ENCODE results near the gene TTC36.

The TTC36 gene

GRCh38 chr11:118532852-118533768 is 5.8 kb downstream of the TTC36 start:
- Histone ChIP-seq H3K4me1 (ENCODE audit: control insufficient read depth, insufficient read depth, low read length) (peaks cover 12% of the 10 kb centered on the region), H3K36me3 (ENCODE audit: insufficient read depth, low read length) (no peaks in the 10 kb centered on the region), H3K4me3 (ENCODE audit: low read length) (no peak overlapping the region), H3K4me2 (ENCODE audit: low read length) (no peak overlapping the region), H3K9me3 (replicated peaks; ENCODE audit: low read length) (no peaks in the 10 kb centered on the region), H3K9ac (ENCODE audit: low read depth, low read length) (no peak overlapping the region), H3K27me3 (ENCODE audit: control insufficient read depth, insufficient read depth, low read length) (no peaks in the 10 kb centered on the region)

- H3K9ac ChIP-seq (ENCODE audit: low read depth, low read length) = no peak overlapping the region
- H3K9me3 ChIP-seq (replicated peaks; ENCODE audit: low read length) = no peaks in the 10 kb centered on the region
- H3K4me3 ChIP-seq (ENCODE audit: low read length) = no peak overlapping the region
- no peak overlapping the region for H3K4me2 ChIP-seq (ENCODE audit: low read length)
- H3K27me3 ChIP-seq (ENCODE audit: control insufficient read depth, insufficient read depth, low read length) = no peaks in the 10 kb centered on the region
- peaks cover 16% of the 10 kb centered on the region for H3K4me1 ChIP-seq (ENCODE audit: control insufficient read depth, insufficient read depth, low read length)
- no peaks in the 10 kb centered on the region for H3K36me3 ChIP-seq (ENCODE audit: insufficient read depth, low read length)
These were observed 6.8 kb downstream of the TTC36 start for GRCh38 chr11:118533769-118534729.

DNA sequence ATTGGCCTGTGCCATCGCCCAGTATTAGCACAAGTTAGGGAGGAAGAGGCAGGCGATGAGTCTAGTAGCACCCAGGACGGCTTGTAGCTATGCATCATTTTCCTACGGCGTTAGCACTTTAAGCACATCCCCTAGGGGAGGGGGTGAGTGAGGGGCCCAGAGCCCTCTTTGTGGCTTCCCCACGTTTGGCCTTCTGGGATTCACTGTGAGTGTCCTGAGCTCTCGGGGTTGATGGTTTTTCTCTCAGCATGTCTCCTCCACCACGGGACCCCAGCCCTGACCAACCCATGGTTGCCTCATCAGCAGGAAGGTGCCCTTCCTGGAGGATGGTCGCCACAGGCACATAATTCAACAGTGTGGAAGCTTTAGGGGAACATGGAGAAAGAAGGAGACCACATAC is 8.0 kb downstream of the TTC36 start:
- Histone ChIP-seq H3K4me3 (ENCODE audit: low read length) (no peak overlapping the region), H3K9me3 (replicated peaks; ENCODE audit: low read length) (no peaks in the 10 kb centered on the region), H3K4me2 (ENCODE audit: low read length) (no peak overlapping the region), H3K36me3 (ENCODE audit: insufficient read depth, low read length) (no peaks in the 10 kb centered on the region), H3K27me3 (ENCODE audit: control insufficient read depth, insufficient read depth, low read length) (no peaks in the 10 kb centered on the region), H3K9ac (ENCODE audit: low read depth, low read length) (no peak overlapping the region), H3K4me1 (ENCODE audit: control insufficient read depth, insufficient read depth, low read length) (peaks cover 6% of the 10 kb centered on the region)

DNA sequence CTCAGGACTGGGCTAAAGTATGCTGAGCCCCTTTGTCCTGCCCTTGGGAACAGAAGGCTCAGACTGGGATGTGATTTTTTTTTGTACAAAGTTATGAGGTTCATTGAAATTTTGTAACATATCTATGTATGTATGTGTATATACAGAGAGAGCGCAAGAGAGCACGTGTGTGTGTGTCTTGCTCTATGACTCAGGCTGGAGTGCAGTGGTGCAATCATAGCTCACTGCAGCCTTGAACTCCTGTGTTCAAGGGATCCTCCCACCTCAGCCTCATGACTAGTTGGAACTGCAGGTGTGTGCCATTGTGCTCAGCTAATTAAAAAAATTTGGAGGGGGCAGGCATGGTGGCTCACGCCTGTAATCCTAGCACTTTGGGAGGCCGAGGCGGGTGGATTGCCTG is 9.5 kb downstream of the TTC36 start:
- Histone ChIP-seq H3K4me1 (ENCODE audit: control insufficient read depth, insufficient read depth, low read length) (peaks cover 4% of the 10 kb centered on the region), H3K9ac (ENCODE audit: low read depth, low read length) (no peak overlapping the region), H3K4me2 (ENCODE audit: low read length) (no peak overlapping the region), H3K4me3 (ENCODE audit: low read length) (no peak overlapping the region), H3K36me3 (ENCODE audit: insufficient read depth, low read length) (no peaks in the 10 kb centered on the region), H3K9me3 (replicated peaks; ENCODE audit: low read length) (no peaks in the 10 kb centered on the region), H3K27me3 (ENCODE audit: control insufficient read depth, insufficient read depth, low read length) (no peaks in the 10 kb centered on the region)

DNA sequence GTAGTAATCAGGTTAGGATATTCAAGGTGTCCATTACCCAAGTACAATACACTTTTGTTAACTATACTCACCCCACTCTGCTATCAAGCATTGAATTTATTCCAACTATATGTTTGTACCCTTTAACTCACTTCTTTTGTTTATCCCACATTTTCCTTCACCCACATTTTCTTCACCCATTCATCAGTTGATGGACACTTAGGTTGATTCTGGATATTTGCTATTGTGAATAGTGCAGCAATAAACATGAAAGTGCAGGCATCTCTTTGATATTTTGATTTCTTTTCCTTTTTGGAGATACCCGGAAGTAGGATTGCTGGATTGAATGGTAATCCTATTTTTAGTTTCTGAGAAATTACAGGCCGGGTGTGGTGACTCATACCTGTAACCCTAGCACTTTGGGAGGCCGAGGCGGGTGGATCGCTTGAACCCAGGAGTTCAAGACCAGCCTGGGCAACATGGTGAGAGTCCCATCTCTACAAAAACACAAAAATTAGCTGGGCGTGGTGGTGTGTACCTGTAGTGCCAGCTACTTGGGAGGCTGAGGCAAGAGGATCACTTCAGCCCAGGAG is 10.2 kb downstream of the TTC36 start:
- H3K4me3 ChIP-seq (ENCODE audit: low read length) = no peak overlapping the region
- no peak overlapping the region for H3K9ac ChIP-seq (ENCODE audit: low read depth, low read length)
- H3K9me3 ChIP-seq (replicated peaks; ENCODE audit: low read length) = no peaks in the 10 kb centered on the region
- H3K27me3 ChIP-seq (ENCODE audit: control insufficient read depth, insufficient read depth, low read length) = no peaks in the 10 kb centered on the region
- H3K36me3 ChIP-seq (ENCODE audit: insufficient read depth, low read length) = no peaks in the 10 kb centered on the region
- H3K4me2 ChIP-seq (ENCODE audit: low read length) = no peak overlapping the region
- H3K4me1 ChIP-seq (ENCODE audit: control insufficient read depth, insufficient read depth, low read length) = peaks cover 4% of the 10 kb centered on the region

DNA sequence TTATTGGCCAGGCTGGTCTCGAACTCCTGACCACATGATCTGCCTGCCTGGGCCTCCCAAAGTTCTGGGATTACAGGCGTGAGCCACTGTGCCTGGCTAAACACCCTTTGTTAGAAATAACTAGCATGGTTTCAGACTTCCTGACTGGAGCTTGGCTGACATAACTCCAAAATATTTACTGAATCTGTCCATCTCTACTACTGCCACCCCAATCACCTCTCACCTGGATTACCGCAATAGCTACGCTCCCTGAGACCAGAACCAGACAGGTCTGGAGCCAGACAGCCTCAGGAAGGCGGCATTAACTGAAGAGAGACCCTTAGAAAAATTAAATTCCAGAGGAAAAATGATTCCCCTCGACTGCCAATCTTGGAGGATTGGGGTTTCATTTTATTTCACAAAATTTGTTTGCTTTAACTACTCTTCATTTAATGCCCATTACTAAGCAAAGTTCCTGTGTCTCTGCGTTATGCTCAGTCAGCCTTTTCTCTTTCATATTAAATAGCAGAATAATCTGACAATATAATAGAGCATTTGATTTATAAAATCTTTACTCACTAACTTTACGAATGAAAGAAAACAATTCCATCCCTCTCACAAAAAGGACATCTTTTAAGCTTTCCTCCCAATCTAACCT is 16.9 kb downstream of the TTC36 start:
- Histone ChIP-seq H3K4me1 (ENCODE audit: control insufficient read depth, insufficient read depth, low read length) (no peaks in the 10 kb centered on the region), H3K9me3 (replicated peaks; ENCODE audit: low read length) (no peaks in the 10 kb centered on the region), H3K36me3 (ENCODE audit: insufficient read depth, low read length) (peaks cover 6% of the 10 kb centered on the region), H3K4me2 (ENCODE audit: low read length) (no peak overlapping the region), H3K4me3 (ENCODE audit: low read length) (no peak overlapping the region), H3K9ac (ENCODE audit: low read depth, low read length) (no peak overlapping the region), H3K27me3 (ENCODE audit: control insufficient read depth, insufficient read depth, low read length) (no peaks in the 10 kb centered on the region)

DNA sequence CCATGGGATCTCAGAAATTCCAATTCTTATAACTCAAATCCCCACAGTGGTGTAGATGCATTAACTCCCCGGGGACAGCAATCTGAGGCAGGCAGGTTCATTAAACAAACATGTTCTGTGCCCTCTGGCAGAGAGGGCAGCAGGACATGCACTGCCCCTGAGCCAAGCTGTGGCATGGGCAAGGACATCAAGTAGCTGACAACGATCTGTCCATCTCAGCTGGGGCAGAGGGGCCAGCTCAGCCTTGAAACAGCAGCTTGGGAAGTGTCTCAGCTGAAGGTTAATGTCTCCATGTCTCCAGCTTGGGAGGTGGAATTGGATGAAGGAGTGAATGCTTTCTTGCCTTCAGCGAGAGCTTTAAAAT is 17.4 kb downstream of the TTC36 start:
- Histone ChIP-seq H3K36me3 (ENCODE audit: insufficient read depth, low read length) (peaks cover 6% of the 10 kb centered on the region), H3K27me3 (ENCODE audit: control insufficient read depth, insufficient read depth, low read length) (no peaks in the 10 kb centered on the region), H3K4me3 (ENCODE audit: low read length) (no peak overlapping the region), H3K4me1 (ENCODE audit: control insufficient read depth, insufficient read depth, low read length) (no peaks in the 10 kb centered on the region), H3K9me3 (replicated peaks; ENCODE audit: low read length) (no peaks in the 10 kb centered on the region), H3K4me2 (ENCODE audit: low read length) (no peak overlapping the region), H3K9ac (ENCODE audit: low read depth, low read length) (no peak overlapping the region)

- peaks cover 6% of the 10 kb centered on the region for H3K36me3 ChIP-seq (ENCODE audit: insufficient read depth, low read length)
- H3K9ac ChIP-seq (ENCODE audit: low read depth, low read length) = no peak overlapping the region
- H3K27me3 ChIP-seq (ENCODE audit: control insufficient read depth, insufficient read depth, low read length) = no peaks in the 10 kb centered on the region
- H3K9me3 ChIP-seq (replicated peaks; ENCODE audit: low read length) = no peaks in the 10 kb centered on the region
- no peaks in the 10 kb centered on the region for H3K4me1 ChIP-seq (ENCODE audit: control insufficient read depth, insufficient read depth, low read length)
- no peak overlapping the region for H3K4me2 ChIP-seq (ENCODE audit: low read length)
- no peak overlapping the region for H3K4me3 ChIP-seq (ENCODE audit: low read length)
These were observed 18.3 kb downstream of the TTC36 start for GRCh38 chr11:118545533-118545932.

GRCh38 chr11:118547132-118547531 is 19.9 kb downstream of the TTC36 start:
- Histone ChIP-seq H3K4me2 (ENCODE audit: low read length) (no peak overlapping the region), H3K36me3 (ENCODE audit: insufficient read depth, low read length) (peaks cover 12% of the 10 kb centered on the region), H3K4me3 (ENCODE audit: low read length) (no peak overlapping the region), H3K4me1 (ENCODE audit: control insufficient read depth, insufficient read depth, low read length) (no peaks in the 10 kb centered on the region), H3K9me3 (replicated peaks; ENCODE audit: low read length) (no peaks in the 10 kb centered on the region), H3K27me3 (ENCODE audit: control insufficient read depth, insufficient read depth, low read length) (no peaks in the 10 kb centered on the region), H3K9ac (ENCODE audit: low read depth, low read length) (no peak overlapping the region)

DNA sequence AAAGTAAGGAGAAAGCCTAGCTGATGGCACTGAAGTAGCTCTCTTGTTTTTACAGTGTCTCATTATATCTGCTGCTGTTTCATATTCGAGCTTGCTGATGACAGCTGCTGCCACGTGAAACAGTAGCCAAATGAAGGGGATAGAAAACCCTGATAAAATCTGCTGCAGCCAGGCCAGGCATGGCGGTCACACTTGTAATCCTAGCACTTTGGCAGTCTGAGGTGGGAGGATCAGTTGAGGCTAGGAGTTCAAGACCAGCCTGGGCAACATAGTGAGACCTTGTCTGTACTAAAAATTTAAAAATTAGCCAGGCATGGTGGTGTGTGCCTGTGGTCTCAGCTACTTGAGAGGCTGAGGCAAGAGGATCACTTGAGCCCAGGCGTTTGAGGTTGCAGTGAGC is 25.1 kb downstream of the TTC36 start:
- Histone ChIP-seq H3K36me3 (ENCODE audit: insufficient read depth, low read length) (peaks cover 27% of the 10 kb centered on the region), H3K27me3 (ENCODE audit: control insufficient read depth, insufficient read depth, low read length) (no peaks in the 10 kb centered on the region), H3K4me3 (ENCODE audit: low read length) (no peak overlapping the region)

DNA sequence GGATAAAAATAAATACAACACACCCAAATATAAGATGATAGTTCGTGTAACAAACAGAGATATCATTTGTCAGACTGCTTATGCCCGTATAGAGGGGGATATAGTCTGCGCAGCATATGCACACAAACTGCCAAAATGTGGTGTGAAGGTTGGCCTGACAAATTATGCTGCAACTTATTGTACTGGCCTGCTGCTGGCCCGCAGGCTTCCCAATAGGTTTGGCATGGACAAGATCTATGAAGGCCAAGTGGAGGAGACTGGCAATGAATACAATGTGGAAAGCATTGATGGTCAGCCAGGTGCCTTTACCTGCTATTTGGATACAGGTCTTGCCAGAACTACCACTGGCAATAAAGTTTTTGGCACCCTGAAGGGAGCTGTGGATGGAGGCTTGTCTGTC is 33.5 kb downstream of the TTC36 start:
- H3K9ac ChIP-seq (ENCODE audit: low read depth, low read length) = no peak overlapping the region
- H3K4me3 ChIP-seq (ENCODE audit: low read length) = no peak overlapping the region
- H3K9me3 ChIP-seq (replicated peaks; ENCODE audit: low read length) = no peaks in the 10 kb centered on the region
- H3K27me3 ChIP-seq (ENCODE audit: control insufficient read depth, insufficient read depth, low read length) = no peaks in the 10 kb centered on the region
- no peak overlapping the region for H3K4me2 ChIP-seq (ENCODE audit: low read length)
- peaks cover 6% of the 10 kb centered on the region for H3K4me1 ChIP-seq (ENCODE audit: control insufficient read depth, insufficient read depth, low read length)
- H3K36me3 ChIP-seq (ENCODE audit: insufficient read depth, low read length) = peaks cover 6% of the 10 kb centered on the region

More for the DNA sequence above, 25.1 kb downstream of the TTC36 start:
- no peaks in the 10 kb centered on the region for H3K4me1 ChIP-seq (ENCODE audit: control insufficient read depth, insufficient read depth, low read length)
- no peak overlapping the region for H3K9ac ChIP-seq (ENCODE audit: low read depth, low read length)
- no peaks in the 10 kb centered on the region for H3K9me3 ChIP-seq (replicated peaks; ENCODE audit: low read length)
- no peak overlapping the region for H3K4me2 ChIP-seq (ENCODE audit: low read length)

Measured in skeletal muscle satellite cell (primary cell).